HUES64 (cell line): ENCODE measurements around the gene C16orf87.

Source experiments
- H3K27ac ChIP-seq: 2 replicates; pipeline ENCODE4 v1.7.0; 2013; ENCODE audit warnings: low read depth, low read length, inconsistent platforms
- H3K27me3 ChIP-seq: 2 replicates; pipeline ENCODE4 v1.6.1; 2013; ENCODE audit warnings: mild to moderate bottlenecking, low read length; ENCODE audit not compliant: insufficient read depth
- H3K36me3 ChIP-seq: 2 replicates; pipeline ENCODE4 v1.6.1; 2013; ENCODE audit warnings: mild to moderate bottlenecking, low read length; ENCODE audit not compliant: insufficient read depth
- H3K4me1 ChIP-seq: 2 replicates; pipeline ENCODE4 v1.6.1; 2013; ENCODE audit warnings: mild to moderate bottlenecking, low read length, moderate library complexity; ENCODE audit not compliant: insufficient read depth
- H3K4me3 ChIP-seq: 2 replicates; pipeline ENCODE4 v1.5.1; 2013; ENCODE audit warnings: mild to moderate bottlenecking, low read length, moderate library complexity
- H3K9ac ChIP-seq: 2 replicates; pipeline ENCODE4 v1.6.1; 2013; ENCODE audit warnings: mild to moderate bottlenecking, low read depth, low read length
- H3K9me3 ChIP-seq: 2 replicates; pipeline ENCODE4 v1.6.1; 2013; ENCODE audit warnings: low read depth, low read length; ENCODE audit not compliant: insufficient read depth
- WGBS: fragments of 150-250, 120-280 bp; methylation state at CpG from one replicate; pipeline ENCODE4 v1.1.7; 2013; ENCODE audit warnings: missing lambda C conversion rate; 5-methylcytosine and 5-hydroxymethylcytosine counted together

The C16orf87 gene

DNA sequence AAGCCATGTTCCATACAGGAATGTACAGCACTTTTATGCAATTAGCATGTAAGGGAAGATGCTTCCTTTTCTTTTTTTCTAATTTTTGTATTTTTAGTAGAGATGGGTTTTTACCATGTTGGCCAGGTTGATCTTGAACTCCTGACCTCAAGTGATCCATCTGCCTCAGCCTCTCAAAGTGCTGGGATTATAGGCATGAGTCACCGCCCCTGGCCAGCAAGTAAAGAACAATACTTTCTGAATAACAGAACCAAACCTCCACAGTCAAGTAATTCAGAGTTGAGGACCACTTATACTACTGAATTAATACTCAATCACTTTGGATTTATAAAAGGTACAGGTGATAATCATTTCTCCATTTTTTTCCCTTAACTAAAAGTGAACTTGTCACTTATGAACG, 13.0 kb downstream of the C16orf87 start:
- Histone ChIP-seq H3K9me3 (peaks cover 2% of the 10 kb centered on the region; the same call in 1 of the 2 replicates), H3K4me1 (peaks cover 13% of the 10 kb centered on the region), H3K9ac (no peak overlapping the region), H3K27me3 (no peaks in the 10 kb centered on the region), H3K27ac (no peak overlapping the region), H3K4me3 (no peak overlapping the region), H3K36me3 (peaks cover under 1% of the 10 kb centered on the region; the same call in 1 of the 2 replicates)
- 67% methylated on average over 1 of the region's 2 CpGs for WGBS

DNA sequence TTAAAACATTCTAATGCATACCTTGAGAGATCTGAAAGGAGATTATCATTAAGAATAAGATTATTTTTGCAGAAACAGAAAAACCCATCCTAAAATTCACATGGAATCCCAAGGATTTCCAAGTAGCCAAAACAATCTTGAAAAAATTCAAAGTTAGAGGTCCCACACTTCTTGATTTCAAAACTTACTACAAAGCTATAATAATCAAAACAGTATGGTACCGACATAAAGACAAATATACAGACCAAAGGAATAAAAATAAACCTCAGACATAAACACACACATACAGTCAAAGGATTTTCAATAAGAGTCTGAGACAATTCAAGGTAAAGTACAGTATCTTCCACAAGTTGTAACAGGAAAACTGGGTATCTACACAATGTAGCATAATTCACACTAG, 16.2 kb downstream of the C16orf87 start:
- WGBS: 96% methylated on average over 1 of the region's 1 CpG

DNA sequence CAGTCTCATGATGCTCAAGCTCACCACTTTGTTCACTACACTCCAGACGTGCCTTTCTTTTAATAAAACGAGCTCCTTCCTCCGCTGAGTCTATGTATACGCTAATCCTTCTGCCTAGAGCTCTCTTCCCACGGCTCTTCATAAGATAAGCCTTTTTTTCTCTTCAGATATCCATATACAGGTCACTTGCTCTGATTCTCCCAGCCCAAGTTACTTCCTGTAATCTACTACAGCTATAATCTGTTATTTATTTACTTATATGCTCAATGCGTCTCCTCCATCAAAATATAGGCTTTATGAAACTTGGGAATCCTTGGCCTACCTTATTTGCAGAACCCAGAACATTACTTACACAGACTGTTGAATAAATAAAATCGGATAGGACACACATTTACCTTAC, 17.4 kb downstream of the C16orf87 start:
- Histone ChIP-seq H3K27ac (no peak overlapping the region), H3K27me3 (no peaks in the 10 kb centered on the region), H3K4me3 (no peak overlapping the region), H3K4me1 (peaks cover 4% of the 10 kb centered on the region; the same call in 1 of the 2 replicates), H3K9ac (no peak overlapping the region), H3K9me3 (peaks cover 2% of the 10 kb centered on the region; the same call in 1 of the 2 replicates), H3K36me3 (0 out of 2 replicates have a peak, but pooled peaks cover 6% of the 10 kb centered on the region)
- 94% methylated on average over 6 of the region's 7 CpGs for WGBS

More for the DNA sequence above, 16.2 kb downstream of the C16orf87 start:
- Histone ChIP-seq H3K4me1 (peaks cover 4% of the 10 kb centered on the region; the same call in 1 of the 2 replicates), H3K27me3 (no peaks in the 10 kb centered on the region), H3K9me3 (peaks cover 2% of the 10 kb centered on the region; the same call in 1 of the 2 replicates), H3K36me3 (no peaks in the 10 kb centered on the region), H3K4me3 (no peak overlapping the region), H3K27ac (no peak overlapping the region), H3K9ac (no peak overlapping the region)

DNA sequence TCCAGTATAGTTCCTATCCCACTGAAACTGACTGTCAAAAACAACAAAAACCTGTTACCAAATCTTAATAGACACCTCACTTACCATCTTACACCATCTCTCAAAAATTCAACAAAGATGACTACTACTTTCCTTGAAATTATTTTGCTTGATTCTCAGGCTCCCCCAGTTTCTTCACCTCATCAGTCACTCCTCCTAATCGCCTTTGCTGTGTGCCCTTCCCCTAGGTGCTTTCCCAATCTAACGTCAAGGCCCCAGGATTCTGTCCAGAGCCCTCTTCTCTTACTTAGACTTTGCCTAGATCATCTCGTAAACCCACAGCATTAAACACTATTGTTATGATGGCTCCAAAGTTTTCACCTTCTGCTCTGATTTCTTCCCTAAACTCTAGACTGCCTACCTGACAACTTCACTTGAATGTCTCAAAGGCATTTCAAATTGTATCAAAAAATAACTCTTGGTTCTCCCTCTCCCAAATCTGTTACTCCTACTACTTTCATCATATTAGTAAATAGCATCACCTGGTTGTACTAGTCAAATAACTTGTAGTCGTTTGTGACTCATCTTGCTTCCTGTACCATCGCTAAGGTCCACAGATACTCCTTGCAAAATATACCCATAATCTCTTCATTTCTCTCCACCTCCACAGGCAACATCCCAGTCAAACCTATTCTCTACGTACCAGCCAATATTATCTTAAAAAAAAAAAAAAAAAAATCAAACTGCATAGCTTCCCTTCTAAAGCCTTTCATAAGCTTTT, 18.0 kb downstream of the C16orf87 start:
- peaks cover 2% of the 10 kb centered on the region for H3K4me1 ChIP-seq
- H3K9me3 ChIP-seq: peaks cover 2% of the 10 kb centered on the region; the same call in 1 of the 2 replicates

DNA sequence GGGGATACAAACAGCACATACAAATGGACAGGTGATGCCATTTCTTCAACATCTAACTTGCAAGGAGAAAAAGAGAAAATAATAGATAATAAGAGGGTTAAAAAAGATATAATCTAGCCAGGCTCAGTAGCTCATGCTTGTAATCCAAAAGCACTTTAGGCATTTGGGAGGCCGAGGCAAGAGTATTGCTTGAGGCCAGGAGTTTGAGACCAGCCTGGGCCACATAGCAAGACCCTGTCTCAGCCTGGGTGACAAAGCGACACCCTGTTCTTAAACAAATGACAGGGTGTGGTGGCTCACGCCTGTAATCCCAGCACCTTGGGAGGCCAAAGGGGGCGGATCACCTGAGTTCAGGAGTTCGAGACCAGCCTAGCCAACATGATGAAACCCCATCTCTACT, 19.3 kb downstream of the C16orf87 start:
- H3K4me3 ChIP-seq: no peak overlapping the region
- H3K36me3 ChIP-seq: 0 out of 2 replicates have a peak, but pooled peaks cover 12% of the 10 kb centered on the region
- H3K27ac ChIP-seq: no peak overlapping the region
- H3K4me1 ChIP-seq: peaks cover 6% of the 10 kb centered on the region; the same call in 1 of the 2 replicates
- peaks cover 2% of the 10 kb centered on the region; the same call in 1 of the 2 replicates for H3K9me3 ChIP-seq
- H3K27me3 ChIP-seq: no peaks in the 10 kb centered on the region
- 95% methylated on average over 5 of the region's 5 CpGs for WGBS
- no peak overlapping the region for H3K9ac ChIP-seq

More for the DNA sequence above, 18.0 kb downstream of the C16orf87 start:
- 90% methylated on average over 6 of the region's 6 CpGs for WGBS
- Histone ChIP-seq H3K36me3 (0 out of 2 replicates have a peak, but pooled peaks cover 7% of the 10 kb centered on the region), H3K4me3 (no peak overlapping the region), H3K9ac (no peak overlapping the region), H3K27ac (no peak overlapping the region), H3K27me3 (no peaks in the 10 kb centered on the region)

DNA sequence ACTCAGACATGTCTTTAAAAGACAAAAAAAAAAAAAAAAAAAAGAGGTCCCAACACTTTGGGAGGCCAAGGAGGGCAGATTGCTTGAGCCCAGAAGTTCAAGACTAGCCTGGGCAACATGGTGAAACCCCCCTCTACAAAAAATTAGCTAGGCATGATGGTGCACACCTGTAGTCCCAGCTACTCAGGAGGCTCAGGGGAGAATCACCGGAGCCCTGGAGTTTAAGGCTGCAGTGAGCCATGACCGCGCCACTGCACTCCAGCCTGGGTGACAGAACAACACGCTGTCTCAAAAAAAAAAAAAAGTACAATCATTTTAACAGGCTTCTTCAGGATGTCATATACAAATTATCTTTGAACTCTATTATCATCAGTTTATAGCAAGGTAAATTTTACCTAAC, 22.0 kb downstream of the C16orf87 start:
- Histone ChIP-seq H3K9ac (no peak overlapping the region), H3K27ac (no peak overlapping the region), H3K4me3 (no peak overlapping the region)

DNA sequence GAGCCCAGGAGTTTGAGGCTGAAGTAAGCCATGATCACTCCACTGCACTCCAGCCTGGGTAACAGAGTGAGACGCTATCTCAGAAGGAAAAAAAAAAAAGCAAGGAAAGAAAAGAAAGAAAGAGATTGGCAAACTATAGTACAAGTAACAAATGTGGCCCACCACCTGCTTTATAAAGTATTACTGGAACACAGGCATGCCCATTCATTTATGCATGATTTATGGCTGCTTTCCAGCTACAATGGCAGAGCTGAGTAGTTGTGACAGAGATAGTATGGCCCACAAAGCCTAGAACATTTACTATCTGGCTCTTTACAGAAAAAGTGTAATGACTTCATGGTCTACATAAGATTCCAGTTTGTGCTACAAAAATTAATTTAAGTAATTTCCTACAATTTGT, 23.6 kb downstream of the C16orf87 start:
- no peak overlapping the region for H3K4me3 ChIP-seq
- no peak overlapping the region for H3K27ac ChIP-seq
- H3K36me3 ChIP-seq: peaks cover 31% of the 10 kb centered on the region
- no peak overlapping the region for H3K9ac ChIP-seq
- 100% methylated on average over 1 of the region's 1 CpG for WGBS
- H3K9me3 ChIP-seq: no peaks in the 10 kb centered on the region
- peaks cover 6% of the 10 kb centered on the region; the same call in 1 of the 2 replicates for H3K4me1 ChIP-seq
- no peaks in the 10 kb centered on the region for H3K27me3 ChIP-seq

More for the DNA sequence above, 22.0 kb downstream of the C16orf87 start:
- WGBS: 96% methylated on average over 4 of the region's 4 CpGs
- Histone ChIP-seq H3K27me3 (no peaks in the 10 kb centered on the region), H3K9me3 (no peaks in the 10 kb centered on the region), H3K36me3 (peaks cover 25% of the 10 kb centered on the region), H3K4me1 (peaks cover 6% of the 10 kb centered on the region; the same call in 1 of the 2 replicates)

DNA sequence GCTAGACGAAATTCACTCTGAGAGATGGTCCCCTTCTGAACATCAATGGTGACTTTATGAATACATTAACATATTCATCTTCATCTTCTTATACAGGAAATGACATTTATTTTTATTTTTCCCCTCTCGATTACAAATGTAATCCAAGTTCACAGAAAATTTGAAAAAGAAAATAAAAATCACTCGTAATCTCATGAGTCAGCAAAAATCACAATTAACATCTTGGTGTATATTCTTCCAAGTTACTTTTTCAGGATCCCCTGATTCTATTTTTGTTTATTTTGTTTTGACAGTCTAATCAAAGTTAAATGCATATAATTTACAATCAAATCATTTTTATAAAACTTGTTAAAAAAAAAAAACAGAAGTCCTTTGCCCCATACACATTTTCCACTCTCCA, 27.6 kb downstream of the C16orf87 start:
- Histone ChIP-seq H3K9ac (no peak overlapping the region), H3K9me3 (no peaks in the 10 kb centered on the region), H3K4me1 (peaks cover 6% of the 10 kb centered on the region; the same call in 1 of the 2 replicates), H3K4me3 (no peak overlapping the region), H3K36me3 (peaks cover 27% of the 10 kb centered on the region), H3K27ac (no peak overlapping the region), H3K27me3 (no peaks in the 10 kb centered on the region)
- WGBS: 95% methylated on average over 3 of the region's 3 CpGs

DNA sequence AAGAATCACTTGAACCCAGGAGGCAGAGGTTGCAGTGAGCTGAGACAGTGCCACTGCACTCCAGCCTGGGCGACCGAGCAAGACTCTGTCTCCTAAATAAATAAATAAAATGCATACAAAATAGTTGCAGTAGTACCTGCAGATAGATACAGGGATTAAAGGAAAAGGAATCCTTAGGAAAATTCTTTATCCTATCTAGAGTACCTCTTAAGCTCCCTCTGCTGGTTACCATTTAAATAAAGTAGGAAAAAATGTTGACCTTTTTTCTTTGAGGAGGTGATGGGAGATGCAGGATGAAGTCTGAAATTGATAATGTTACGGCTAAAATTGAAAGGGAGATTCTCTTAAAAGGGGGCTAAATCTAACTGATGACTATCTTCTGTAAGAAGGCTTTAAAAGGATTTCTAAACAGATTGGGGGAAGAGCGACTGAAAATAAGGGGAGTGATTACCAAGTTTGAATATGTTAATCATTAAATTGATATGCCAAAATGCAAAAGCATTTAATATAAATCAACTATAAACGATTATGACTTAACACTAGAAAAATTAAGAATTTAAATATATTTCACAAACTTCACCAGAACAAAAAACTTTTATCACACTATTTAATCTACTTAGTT, 29.4 kb downstream of the C16orf87 start:
- H3K36me3 ChIP-seq: peaks cover 22% of the 10 kb centered on the region
- 78% methylated on average over 2 of the region's 5 CpGs for WGBS

DNA sequence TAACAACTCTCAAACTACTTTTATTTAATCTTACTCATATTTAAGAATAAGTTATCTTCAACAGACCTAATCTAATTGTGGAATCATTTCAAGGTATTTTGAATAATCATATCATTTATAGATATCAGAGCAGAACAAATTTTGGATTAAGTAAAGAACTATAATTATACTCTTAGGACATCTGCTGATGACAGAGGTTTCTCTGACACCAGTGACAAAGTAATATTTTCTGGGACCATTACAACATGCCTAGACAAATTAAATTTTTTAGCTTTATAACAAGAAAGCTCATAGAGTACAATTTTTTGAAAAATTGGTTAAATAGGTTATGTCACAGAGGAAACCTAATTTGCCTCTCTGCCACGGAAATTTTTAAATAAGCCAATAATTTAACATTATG, 30.5 kb downstream of the C16orf87 start:
- no peaks in the 10 kb centered on the region for H3K4me1 ChIP-seq
- no peaks in the 10 kb centered on the region for H3K27me3 ChIP-seq
- WGBS: no CpG with 5 or more reads among the region's 1 CpG
- H3K9ac ChIP-seq: no peak overlapping the region
- H3K9me3 ChIP-seq: peaks cover 4% of the 10 kb centered on the region; the same call in 1 of the 2 replicates
- no peak overlapping the region for H3K4me3 ChIP-seq
- peaks cover 18% of the 10 kb centered on the region for H3K36me3 ChIP-seq
- H3K27ac ChIP-seq: no peak overlapping the region

More for the DNA sequence above, 29.4 kb downstream of the C16orf87 start:
- H3K4me1 ChIP-seq: no peaks in the 10 kb centered on the region
- no peak overlapping the region for H3K9ac ChIP-seq
- no peak overlapping the region for H3K27ac ChIP-seq
- H3K27me3 ChIP-seq: no peaks in the 10 kb centered on the region
- H3K4me3 ChIP-seq: no peak overlapping the region
- H3K9me3 ChIP-seq: 0 out of 2 replicates have a peak, but pooled peaks cover 4% of the 10 kb centered on the region

DNA sequence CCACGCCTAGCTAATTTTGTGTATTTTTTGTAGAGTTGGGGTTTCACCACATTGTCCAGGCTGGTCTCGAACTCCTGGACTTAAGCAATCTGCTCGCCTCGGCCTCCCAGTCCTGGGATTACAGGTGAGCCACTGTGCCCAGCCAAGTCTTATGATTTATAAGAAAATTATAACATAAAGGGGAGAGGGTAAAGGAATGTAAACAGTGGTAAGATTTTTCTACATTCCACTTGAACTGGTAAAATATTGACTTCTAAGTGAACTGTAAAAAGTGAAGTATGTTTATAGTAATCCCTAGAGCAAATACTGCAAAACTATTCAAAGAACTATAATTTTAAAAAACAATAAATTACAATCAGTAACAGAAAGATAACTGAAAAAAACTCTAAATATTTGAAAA, 33.5 kb downstream of the C16orf87 start:
- Histone ChIP-seq H3K4me3 (no peak overlapping the region), H3K4me1 (no peaks in the 10 kb centered on the region), H3K27me3 (no peaks in the 10 kb centered on the region), H3K9ac (no peak overlapping the region), H3K36me3 (peaks cover 4% of the 10 kb centered on the region; the same call in 1 of the 2 replicates), H3K9me3 (peaks cover 22% of the 10 kb centered on the region; the same call in 1 of the 2 replicates), H3K27ac (no peak overlapping the region)
- 92% methylated on average over 4 of the region's 4 CpGs for WGBS
